GM18519 (cell line): Measurements from ENCODE around the gene RAB3B.
"Not testable (repeated sequence)": the region's sequence is repeated elsewhere in the genome, so short reads cannot be mapped to it uniquely, and the experiment has no call there.

Source experiments
- ATAC-seq: cut with Tn5 transposase; IDR thresholded peaks from one replicate; pipeline ENCODE4 v1.9.1; 2021; ENCODE audit warnings: mild to moderate bottlenecking, moderate library complexity; ENCODE audit not compliant: unreplicated experiment, low FRiP score

Gene RAB3B

DNA sequence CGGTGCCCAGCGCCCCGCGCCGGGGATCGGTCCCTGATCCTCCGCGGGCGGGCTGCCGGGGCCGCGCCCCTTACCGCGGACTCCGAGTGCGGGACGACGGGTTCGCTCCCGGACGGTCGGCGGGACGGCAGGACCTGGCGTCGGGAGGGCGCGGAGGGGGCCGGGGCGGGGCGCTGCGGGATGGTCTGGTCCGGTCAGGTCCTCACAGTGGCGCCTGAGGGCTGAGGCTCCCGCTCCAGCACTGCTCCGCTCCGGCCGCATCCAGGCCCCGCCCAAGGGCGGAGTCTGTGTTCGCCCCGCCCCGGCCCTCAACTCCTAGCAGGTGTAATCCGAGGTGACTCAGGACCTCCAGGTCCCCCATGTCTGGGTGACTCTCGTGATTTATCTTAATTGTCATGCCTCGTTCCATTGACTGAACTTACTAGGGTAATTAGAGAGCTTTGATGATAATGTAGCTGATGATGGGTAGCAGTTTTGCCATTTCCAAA is at the start of gene RAB3B:
TSS of gene RAB3B (minus strand) at position 223 of the 488 bp plus-strand sequence. CDS start 13,583 bp downstream, outside the sequence.
- no peak for ATAC-seq

GRCh38 chr1:52037909-52038308 is 47.4 kb upstream of the RAB3B start:
- ATAC-seq = no peak

DNA sequence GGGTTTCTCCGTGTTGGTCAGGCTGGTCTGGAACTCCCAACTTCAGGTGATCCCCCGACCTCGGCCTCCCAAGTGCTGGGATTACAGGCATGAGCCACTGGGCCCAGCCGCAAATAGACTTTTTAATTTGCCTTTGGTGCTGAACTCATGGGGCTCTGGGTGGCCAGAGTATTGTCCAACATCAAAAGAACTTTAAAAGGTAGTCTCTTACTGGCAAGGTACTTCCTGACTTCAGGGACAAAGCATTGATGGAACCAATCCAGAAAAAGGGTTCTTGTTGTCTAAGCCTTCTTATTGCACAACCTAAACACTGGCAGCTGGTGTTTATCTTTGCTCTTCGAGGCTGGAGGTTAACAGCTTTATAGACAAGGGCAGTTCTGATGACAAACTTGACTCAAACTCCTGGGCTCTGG is 46.9 kb upstream of the RAB3B start:
- ATAC-seq = no peak

DNA sequence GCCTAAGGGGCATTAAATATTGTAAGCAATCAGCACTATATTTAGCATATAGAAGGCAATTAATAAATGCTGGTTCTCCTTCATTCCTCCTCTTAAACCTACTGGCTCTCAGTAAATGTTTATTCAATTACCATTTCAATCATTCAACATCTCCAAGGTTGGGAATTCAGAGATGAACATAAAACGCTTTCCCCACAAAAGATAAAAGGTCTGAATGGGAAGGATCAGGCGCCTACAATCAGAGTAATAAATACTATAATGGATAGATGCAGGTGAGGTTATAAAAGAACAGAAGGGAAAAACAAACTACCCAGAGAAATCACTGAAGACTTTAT is 43.5 kb upstream of the RAB3B start:
- ATAC-seq = no peak

DNA sequence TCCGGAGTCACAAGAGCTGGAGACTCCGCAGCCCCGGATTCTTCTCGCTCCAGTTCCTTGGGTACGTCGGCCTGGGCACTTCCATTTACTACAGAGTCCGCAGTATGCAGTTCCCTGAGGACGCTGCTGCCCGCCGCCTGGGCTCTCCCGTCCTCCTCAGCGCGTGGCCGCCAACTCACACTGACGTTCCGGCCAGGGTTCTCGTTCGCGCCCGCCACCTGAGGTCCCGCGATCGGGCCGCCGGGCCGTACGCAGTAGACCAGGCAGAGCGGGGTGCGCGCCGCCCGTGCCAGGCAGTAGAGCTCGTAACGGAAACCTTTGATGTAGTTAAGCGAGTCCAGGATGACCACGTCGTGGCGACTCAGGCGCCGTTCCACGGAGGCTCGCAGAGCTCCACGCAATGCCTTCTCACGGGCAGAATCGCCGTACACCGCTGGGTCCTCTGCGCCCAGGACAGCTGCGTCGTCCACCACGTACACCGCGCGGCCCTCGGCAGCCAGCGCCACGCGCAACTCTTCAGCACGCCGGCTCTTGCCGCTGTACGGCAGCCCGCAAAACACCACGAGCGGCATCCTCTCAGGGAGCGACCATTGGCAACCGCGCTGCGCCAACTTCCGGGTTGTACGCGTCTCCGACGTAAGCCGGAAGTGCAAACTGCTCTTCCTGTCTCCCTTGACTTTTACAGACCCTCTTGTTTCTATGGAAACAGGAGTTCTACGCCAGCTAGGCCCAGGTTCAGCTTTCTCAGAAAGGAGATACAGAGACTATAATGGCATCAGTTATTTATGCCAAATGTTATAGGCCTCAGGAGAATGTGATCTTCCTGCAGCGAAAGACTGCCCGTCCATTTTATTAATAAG is 42.9 kb upstream of the RAB3B start, which contains the start of gene KTI12:
TSS of gene KTI12 (minus strand) at position 621 of the 860 bp plus-strand sequence. CDS start at position 572, 49 bp downstream.
- peak; percentile 85 for ATAC-seq

DNA sequence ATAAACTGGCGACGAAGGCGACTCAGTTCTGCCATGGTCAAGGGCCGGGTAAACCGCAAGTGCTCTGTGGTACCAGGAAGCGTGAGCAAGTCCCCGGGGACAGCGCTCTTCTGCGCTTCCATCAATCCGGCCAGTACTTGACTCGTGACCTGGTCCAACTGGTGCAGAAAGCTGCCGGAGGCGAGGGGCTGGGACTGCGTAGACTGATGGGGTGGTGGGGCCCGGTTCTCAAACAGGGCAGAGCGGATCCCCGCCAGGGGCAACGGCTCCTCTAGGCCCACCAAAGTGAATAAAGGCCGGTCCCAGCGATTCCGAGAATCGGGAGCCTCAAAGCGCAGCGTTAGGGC is 42.3 kb upstream of the RAB3B start:
- no peak for ATAC-seq

GRCh38 chr1:52032124-52032784 is 41.8 kb upstream of the RAB3B start:
- ATAC-seq = no peak

GRCh38 chr1:52028839-52029238 is 38.3 kb upstream of the RAB3B start:
- not testable (repeated sequence) for ATAC-seq

DNA sequence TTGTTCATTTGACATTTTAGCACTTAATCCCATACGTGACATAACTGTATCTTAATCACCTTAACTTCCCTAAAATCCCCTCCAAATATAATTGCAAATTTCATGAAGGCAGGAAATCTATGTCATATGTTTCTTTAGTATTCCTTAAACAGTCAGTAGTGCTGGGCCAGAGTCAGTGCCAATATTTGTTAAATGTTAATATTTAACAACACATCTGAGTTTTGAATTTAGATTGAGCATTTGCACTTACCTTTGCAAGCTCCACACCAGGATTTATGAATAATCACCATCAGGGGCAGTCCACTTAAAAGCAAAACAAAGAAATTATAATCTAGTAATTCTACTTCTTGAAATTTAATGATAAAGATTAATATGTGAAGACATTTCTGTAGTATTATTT is 37.8 kb upstream of the RAB3B start:
- no peak for ATAC-seq

DNA sequence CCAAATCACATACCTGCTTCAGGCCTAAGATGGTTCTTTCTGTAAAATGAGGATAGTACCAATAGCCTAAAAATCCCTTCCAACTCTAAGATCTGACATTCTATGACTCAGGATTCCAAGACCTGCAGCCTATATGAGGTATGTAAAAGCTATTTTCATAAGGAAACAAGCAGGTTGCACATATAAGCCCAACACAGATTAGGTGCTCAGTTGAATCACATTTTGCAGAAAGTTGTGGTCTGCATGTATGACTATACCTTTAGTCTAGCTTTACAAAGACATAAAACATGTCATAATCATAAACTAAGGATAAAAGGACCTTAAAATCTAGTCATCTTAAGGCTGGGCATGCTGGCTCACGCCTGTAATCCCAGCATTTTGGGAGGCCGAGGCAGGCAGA is 35.8 kb upstream of the RAB3B start:
- ATAC-seq = no peak

- ATAC-seq = no peak
These were observed 31.6 kb upstream of the RAB3B start for GRCh38 chr1:52022133-52022532.

DNA sequence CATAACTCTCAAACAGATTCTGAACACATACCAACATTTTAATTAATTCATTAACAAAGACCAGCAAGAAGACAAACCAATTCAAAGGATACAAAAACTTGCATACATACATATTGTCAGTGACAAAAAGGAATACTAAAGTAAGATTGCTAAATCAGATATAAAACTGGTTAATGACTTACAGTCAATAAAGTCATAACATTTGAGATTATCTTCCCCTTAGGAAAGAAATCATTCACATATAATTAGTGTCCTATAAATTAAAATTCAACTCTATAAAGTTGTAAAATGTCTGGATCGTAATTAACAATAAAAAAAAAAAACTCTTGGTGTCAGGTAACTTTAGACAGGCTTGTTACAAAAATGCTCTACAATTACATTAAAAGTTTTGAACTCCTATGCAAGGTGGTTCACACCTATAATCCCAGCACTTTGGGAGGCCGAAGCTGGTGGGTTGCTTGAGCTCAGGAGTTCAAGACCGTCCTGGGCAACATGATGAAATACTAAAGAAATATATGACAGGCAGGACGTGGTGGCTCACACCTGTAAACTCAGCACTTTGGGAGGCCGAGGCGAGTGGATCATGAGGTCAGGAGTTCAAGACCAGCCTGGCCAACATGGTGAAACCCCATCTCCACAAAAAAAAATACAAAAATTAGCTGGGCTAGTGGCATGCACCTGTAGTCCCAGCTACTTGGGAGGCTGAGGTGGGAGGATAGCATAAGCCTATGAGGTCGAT is 17.7 kb upstream of the RAB3B start:
- no peak for ATAC-seq

- no peak for ATAC-seq
These were observed 16.9 kb upstream of the RAB3B start for GRCh38 chr1:52007215-52008002.

DNA sequence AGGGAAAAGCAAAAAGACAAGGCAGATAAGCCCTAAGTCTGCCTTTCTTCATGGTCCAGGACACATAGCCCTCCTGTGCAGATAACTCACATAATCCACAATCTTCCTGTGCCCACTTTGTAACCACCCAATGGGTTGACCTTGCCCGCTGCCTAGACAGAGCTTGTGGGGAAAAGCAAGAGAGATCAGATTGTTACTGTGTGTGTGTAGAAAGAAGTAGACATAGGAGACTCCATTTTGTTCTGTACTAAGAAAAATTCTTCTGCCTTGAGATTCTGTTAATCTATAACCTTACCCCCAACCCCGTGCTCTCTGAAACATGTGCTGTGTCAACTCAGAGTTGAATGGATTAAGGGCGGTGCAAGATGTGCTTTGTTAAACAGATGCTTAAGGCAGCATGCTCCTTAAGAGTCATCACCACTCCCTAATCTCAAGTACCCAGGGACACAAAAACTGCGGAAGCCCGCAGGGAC is 15.6 kb upstream of the RAB3B start:
- not testable (repeated sequence) for ATAC-seq

DNA sequence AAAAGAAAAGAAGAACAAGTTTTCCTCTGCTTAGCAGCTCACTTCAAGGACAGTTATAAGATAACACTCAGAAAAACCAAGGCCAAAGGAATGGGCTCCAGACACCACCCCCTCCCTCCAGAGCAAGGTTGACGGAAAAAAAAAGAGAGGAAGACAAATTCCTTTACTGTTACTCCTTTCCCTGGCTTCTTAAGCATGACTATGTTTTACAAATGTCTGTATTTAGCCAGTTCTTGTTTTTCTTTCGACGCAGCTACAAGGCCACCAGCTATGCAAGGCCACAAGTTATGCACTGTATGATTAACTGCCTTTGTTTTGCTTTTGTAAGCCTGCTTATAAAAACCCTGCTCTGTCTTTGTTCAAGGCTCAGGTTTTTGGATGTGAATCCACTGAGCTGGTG is 15.0 kb upstream of the RAB3B start:
- ATAC-seq = not testable (repeated sequence)

DNA sequence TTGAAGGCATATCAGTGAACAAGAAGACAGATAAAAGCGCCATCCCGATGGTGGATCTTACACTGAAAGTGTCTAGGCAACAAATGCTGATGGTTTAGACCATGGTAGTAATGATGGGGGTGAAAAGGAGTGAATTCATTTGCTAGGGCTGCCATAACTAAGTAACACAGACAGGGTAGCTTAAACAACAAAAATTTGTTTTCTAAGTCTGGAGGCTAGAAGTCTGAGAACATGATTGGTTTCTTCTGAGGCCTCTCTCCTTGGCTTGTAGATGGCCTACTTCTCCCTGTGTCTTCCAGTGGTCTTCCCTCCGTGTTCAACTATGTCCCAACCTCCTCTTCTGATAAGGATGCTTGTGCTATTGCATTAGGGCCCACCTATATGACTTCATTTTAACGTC is 13.4 kb upstream of the RAB3B start:
- ATAC-seq = no peak

DNA sequence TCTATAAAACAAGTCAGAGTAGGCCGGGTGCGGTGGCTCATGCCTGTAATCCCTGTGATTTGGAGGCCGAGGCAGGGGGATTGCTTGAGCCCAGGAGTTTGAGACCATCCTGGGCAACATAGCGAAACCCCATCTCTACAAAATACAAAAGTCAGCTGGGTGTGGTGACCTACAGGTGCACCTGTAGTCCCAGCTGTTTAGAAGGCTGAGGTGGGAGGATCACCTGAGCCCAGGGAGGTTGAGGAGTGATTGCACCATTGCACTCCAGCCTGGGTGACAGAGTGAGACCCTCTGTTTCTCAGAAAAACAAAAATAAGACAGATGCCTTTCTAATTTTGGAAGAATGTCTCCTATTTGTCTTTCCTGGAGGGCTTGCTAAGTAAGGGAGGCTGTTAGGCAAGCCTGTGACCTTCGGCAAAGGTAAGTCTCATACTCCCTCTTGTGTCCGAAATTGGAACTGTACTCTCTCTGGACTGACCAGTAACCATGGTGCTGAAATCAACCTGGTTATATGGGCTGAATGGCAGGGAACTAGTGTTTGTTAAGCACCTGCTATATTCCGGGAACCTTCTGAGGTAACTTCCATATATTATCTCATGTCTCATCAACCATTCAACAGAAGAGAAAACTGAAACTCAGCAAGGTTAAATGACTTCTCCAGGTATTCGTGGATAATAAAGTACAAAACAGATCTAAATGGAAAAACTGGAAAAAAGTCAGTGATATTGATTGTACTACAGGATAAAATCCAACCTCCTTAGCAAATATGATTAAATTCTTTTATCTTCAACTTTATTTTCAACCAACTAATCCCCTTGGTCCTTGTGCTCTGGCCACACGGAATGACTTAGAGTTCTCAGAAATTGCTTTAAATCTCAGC is 11.8 kb upstream of the RAB3B start:
- ATAC-seq = peak; percentile 72

DNA sequence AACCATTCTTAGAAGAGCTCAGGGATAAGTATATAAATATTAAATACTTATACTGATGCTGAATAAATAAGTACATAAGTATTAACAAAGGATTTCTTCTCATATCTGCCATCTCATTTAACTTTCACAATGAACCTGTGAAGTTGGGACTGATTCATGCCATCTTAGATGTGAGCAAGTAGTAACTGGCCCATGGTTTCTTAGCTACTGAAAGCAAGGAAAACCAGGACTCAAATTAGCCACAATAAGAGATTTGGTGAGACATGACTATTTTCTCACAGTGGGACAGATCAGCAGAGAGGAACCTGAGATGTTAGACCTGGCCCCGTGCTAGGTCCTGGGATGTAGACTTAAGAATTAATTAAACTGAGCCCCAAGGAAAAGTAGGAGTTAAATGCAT is 8.2 kb upstream of the RAB3B start:
- ATAC-seq = no peak

- no peak for ATAC-seq
These were observed 7.5 kb upstream of the RAB3B start for GRCh38 chr1:51997974-51998382.
